Mesendoderm (in vitro differentiated cells): Measurements from ENCODE around the gene CIT.

Source experiments
- DNase-seq: peaks from one replicate; pipeline ENCODE4 v3.0.0; 2013
- H2AK5ac ChIP-seq: 2 replicates; pipeline ENCODE4 v1.6.1; 2013; ENCODE audit warnings: low read length, inconsistent platforms
- H2BK120ac ChIP-seq: 2 replicates; pipeline ENCODE4 v1.6.1; 2013; ENCODE audit warnings: low read depth, mild to moderate bottlenecking, low read length, moderate library complexity, mixed read lengths
- H2BK15ac ChIP-seq: replicated peaks from 2 replicates; pipeline ENCODE4 v1.6.1; 2013; ENCODE audit warnings: low read depth, mild to moderate bottlenecking, moderate library complexity
- H2BK5ac ChIP-seq: 2 replicates; pipeline ENCODE4 v1.6.1; 2013; ENCODE audit warnings: low read length, inconsistent platforms
- H3K18ac ChIP-seq: 2 replicates; pipeline ENCODE4 v1.6.1; 2013; ENCODE audit warnings: mild to moderate bottlenecking, low read length, mixed read lengths
- H3K23ac ChIP-seq: one replicate; pipeline ENCODE4 v1.6.1; 2013; ENCODE audit warnings: low read length
- H3K27ac ChIP-seq: 2 replicates; pipeline ENCODE4 v1.5.1; 2013; ENCODE audit warnings: low read depth, mild to moderate bottlenecking, inconsistent platforms, low read length, moderate library complexity
- H3K27me3 ChIP-seq: 2 replicates; pipeline ENCODE4 v1.6.1; 2013; ENCODE audit warnings: low read length, control low read depth, mild to moderate bottlenecking, inconsistent platforms; ENCODE audit not compliant: insufficient read depth, poor library complexity
- H3K36me3 ChIP-seq: 2 replicates; pipeline ENCODE4 v1.6.1; 2013; ENCODE audit warnings: low read length, inconsistent platforms; ENCODE audit not compliant: control insufficient read depth, insufficient read depth
- H3K4ac ChIP-seq: one replicate; pipeline ENCODE4 v1.6.1; 2013; ENCODE audit warnings: low read depth, mild to moderate bottlenecking, low read length, moderate library complexity
- H3K4me1 ChIP-seq: 2 replicates; pipeline ENCODE4 v1.6.1; 2013; ENCODE audit warnings: low read depth, low read length, inconsistent platforms; ENCODE audit not compliant: control insufficient read depth
- H3K4me2 ChIP-seq: 2 replicates; pipeline ENCODE4 v1.6.1; 2013; ENCODE audit warnings: low read length
- H3K4me3 ChIP-seq: 2 replicates; pipeline ENCODE4 v1.5.1; 2013; ENCODE audit warnings: mild to moderate bottlenecking, low read length
- H3K56ac ChIP-seq: one replicate; pipeline ENCODE4 v1.6.1; 2013; ENCODE audit warnings: low read length
- H3K79me1 ChIP-seq: 2 replicates; pipeline ENCODE4 v1.6.1; 2013; ENCODE audit warnings: low read length, inconsistent platforms
- H3K79me2 ChIP-seq: 2 replicates; pipeline ENCODE4 v1.6.1; 2013; ENCODE audit warnings: mild to moderate bottlenecking, low read length; ENCODE audit not compliant: control insufficient read depth, insufficient read depth
- H3K9ac ChIP-seq: 2 replicates; pipeline ENCODE4 v1.6.1; 2013; ENCODE audit warnings: low read length, inconsistent platforms
- H4K5ac ChIP-seq: one replicate; pipeline ENCODE4 v1.6.1; 2013; ENCODE audit warnings: low read length
- H4K8ac ChIP-seq: one replicate; pipeline ENCODE4 v1.6.1; 2013; ENCODE audit warnings: low read depth, mild to moderate bottlenecking, control low read depth, low read length, moderate library complexity
- WGBS: extraction: QIAGEN DNeasy Blood & Tissue Kit; methylation state at CpG from one replicate; pipeline ENCODE4 v1.1.7; 2013; ENCODE audit warnings: low lambda C conversion rate, missing lambda C conversion rate; ENCODE audit not compliant: insufficient coverage; ENCODE audit errors: extremely low coverage; 5-methylcytosine and 5-hydroxymethylcytosine counted together

CIT gene

GRCh38 chr12:119762619-119763018 is 114.5 kb downstream of the CIT start:
- H2AK5ac ChIP-seq, result no peak overlapping the region
- DNase-seq, result no peak
- no CpG with 5 or more reads among the region's 4 CpGs for WGBS
- no peak overlapping the region for H4K8ac ChIP-seq
- H3K4me2 ChIP-seq, result no peak overlapping the region
- H3K23ac ChIP-seq, result no peak overlapping the region
- no peaks in the 10 kb centered on the region for H3K79me2 ChIP-seq
- H2BK5ac ChIP-seq, result no peak overlapping the region
- no peak overlapping the region for H3K27ac ChIP-seq
- H4K5ac ChIP-seq, result no peak overlapping the region
- H2BK120ac ChIP-seq, result no peak overlapping the region
- H3K56ac ChIP-seq, result no peak overlapping the region
- H3K4ac ChIP-seq, result no peak overlapping the region
- H2BK15ac ChIP-seq, result no peak overlapping the region
- no peak overlapping the region for H3K9ac ChIP-seq
- no peaks in the 10 kb centered on the region for H3K79me1 ChIP-seq
- H3K18ac ChIP-seq, result no peak overlapping the region
- no peaks in the 10 kb centered on the region for H3K4me1 ChIP-seq
- peaks cover 5% of the 10 kb centered on the region for H3K36me3 ChIP-seq
- H3K4me3 ChIP-seq, result no peak overlapping the region
- no peaks in the 10 kb centered on the region for H3K27me3 ChIP-seq

GRCh38 chr12:119758722-119759121 is 118.4 kb downstream of the CIT start:
- peaks cover 10% of the 10 kb centered on the region for H3K36me3 ChIP-seq

GRCh38 chr12:119758234-119758633 is 118.9 kb downstream of the CIT start:
- WGBS, result no CpG with 5 or more reads among the region's 2 CpGs

More at GRCh38 chr12:119758722-119759121, 118.4 kb downstream of the CIT start:
- Histone ChIP-seq H2BK5ac (no peak overlapping the region), H3K9ac (no peak overlapping the region), H2BK120ac (no peak overlapping the region), H3K23ac (no peak overlapping the region), H3K27me3 (no peaks in the 10 kb centered on the region), H3K4me2 (no peak overlapping the region), H3K56ac (no peak overlapping the region), H3K79me2 (no peaks in the 10 kb centered on the region), H3K4ac (no peak overlapping the region), H3K4me3 (no peak overlapping the region), H3K4me1 (no peaks in the 10 kb centered on the region), H3K18ac (no peak overlapping the region), H2AK5ac (no peak overlapping the region), H2BK15ac (no peak overlapping the region), H4K8ac (no peak overlapping the region), H3K27ac (no peak overlapping the region), H3K79me1 (no peaks in the 10 kb centered on the region), H4K5ac (no peak overlapping the region)
- no peak for DNase-seq
- no CpG with 5 or more reads among the region's 4 CpGs for WGBS

GRCh38 chr12:119751961-119752360 is 125.2 kb downstream of the CIT start:
- no peak for DNase-seq
- H3K9ac ChIP-seq, result no peak overlapping the region
- H3K79me1 ChIP-seq, result no peaks in the 10 kb centered on the region
- no peak overlapping the region for H3K23ac ChIP-seq
- H4K8ac ChIP-seq, result no peak overlapping the region
- H3K79me2 ChIP-seq, result no peaks in the 10 kb centered on the region
- H3K36me3 ChIP-seq, result peaks cover 8% of the 10 kb centered on the region
- H2BK15ac ChIP-seq, result no peak overlapping the region
- H2AK5ac ChIP-seq, result no peak overlapping the region
- no peak overlapping the region for H3K18ac ChIP-seq
- H3K56ac ChIP-seq, result no peak overlapping the region
- no peak overlapping the region for H3K4me2 ChIP-seq
- no peak overlapping the region for H3K4me3 ChIP-seq
- H3K4me1 ChIP-seq, result no peaks in the 10 kb centered on the region
- H3K4ac ChIP-seq, result no peak overlapping the region
- no peak overlapping the region for H2BK5ac ChIP-seq
- WGBS, result no CpG with 5 or more reads among the region's 9 CpGs
- no peak overlapping the region for H2BK120ac ChIP-seq
- no peak overlapping the region for H4K5ac ChIP-seq
- H3K27me3 ChIP-seq, result no peaks in the 10 kb centered on the region
- no peak overlapping the region for H3K27ac ChIP-seq

More at GRCh38 chr12:119758234-119758633, 118.9 kb downstream of the CIT start:
- Histone ChIP-seq H2BK5ac (no peak overlapping the region), H3K79me2 (no peaks in the 10 kb centered on the region), H3K4me3 (no peak overlapping the region), H3K56ac (no peak overlapping the region), H3K4me1 (no peaks in the 10 kb centered on the region), H3K4me2 (no peak overlapping the region), H3K9ac (no peak overlapping the region), H3K23ac (no peak overlapping the region), H3K4ac (no peak overlapping the region), H2BK15ac (no peak overlapping the region), H2BK120ac (no peak overlapping the region), H3K79me1 (no peaks in the 10 kb centered on the region), H3K27ac (no peak overlapping the region), H4K5ac (no peak overlapping the region), H3K27me3 (no peaks in the 10 kb centered on the region), H2AK5ac (no peak overlapping the region), H3K36me3 (peaks cover 10% of the 10 kb centered on the region), H3K18ac (no peak overlapping the region), H4K8ac (no peak overlapping the region)
- DNase-seq, result no peak

GRCh38 chr12:119749666-119750065 is 127.5 kb downstream of the CIT start:
- DNase-seq, result peak; percentile 51
- Histone ChIP-seq H3K4ac (no peak overlapping the region), H2BK15ac (no peak overlapping the region), H3K56ac (no peak overlapping the region), H3K23ac (no peak overlapping the region), H3K79me1 (no peaks in the 10 kb centered on the region), H3K4me2 (no peak overlapping the region), H3K27me3 (no peaks in the 10 kb centered on the region), H2BK5ac (no peak overlapping the region), H4K8ac (no peak overlapping the region), H2BK120ac (no peak overlapping the region), H3K18ac (no peak overlapping the region), H3K9ac (no peak overlapping the region), H3K4me1 (no peaks in the 10 kb centered on the region), H4K5ac (no peak overlapping the region), H2AK5ac (no peak overlapping the region), H3K79me2 (no peaks in the 10 kb centered on the region), H3K36me3 (peaks cover 8% of the 10 kb centered on the region), H3K4me3 (no peak overlapping the region), H3K27ac (no peak overlapping the region)
- no CpG with 5 or more reads among the region's 4 CpGs for WGBS

- no peak overlapping the region for H3K4me2 ChIP-seq
- WGBS, result no CpG with 5 or more reads among the region's 8 CpGs
- no peak overlapping the region for H4K8ac ChIP-seq
- H3K4ac ChIP-seq, result no peak overlapping the region
- no peak overlapping the region for H3K18ac ChIP-seq
- H3K27me3 ChIP-seq, result no peaks in the 10 kb centered on the region
- no peak for DNase-seq
- H2BK5ac ChIP-seq, result no peak overlapping the region
- H3K79me2 ChIP-seq, result no peaks in the 10 kb centered on the region
- H2AK5ac ChIP-seq, result no peak overlapping the region
- H4K5ac ChIP-seq, result no peak overlapping the region
- H3K27ac ChIP-seq, result no peak overlapping the region
- no peak overlapping the region for H3K4me3 ChIP-seq
- H3K23ac ChIP-seq, result no peak overlapping the region
- H2BK15ac ChIP-seq, result no peak overlapping the region
- peaks cover 3% of the 10 kb centered on the region for H3K36me3 ChIP-seq
- no peak overlapping the region for H3K9ac ChIP-seq
- H3K79me1 ChIP-seq, result no peaks in the 10 kb centered on the region
- no peak overlapping the region for H2BK120ac ChIP-seq
- no peaks in the 10 kb centered on the region for H3K4me1 ChIP-seq
- no peak overlapping the region for H3K56ac ChIP-seq
Observed at GRCh38 chr12:119748497-119748896, 128.6 kb downstream of the CIT start.
